Activated CD4-positive, alpha-beta T cell treated with anti-CD3 and anti-CD28 coated beads, Interleukin-2, amount 10 ng/mL, durations not matched to agents 24 days and 14 days (primary cell): ENCODE results near the gene CHRNA10. TPM values are rescaled to one million over a fixed set of nuclear protein-coding genes. Genes with fewer than 3 reads are reported as not detected.

ENCODE experiments used
- total RNA-seq: library from RNA; stranded (reverse); gene quantifications from 2 replicates; pipeline ENCODE4 v1.2.3, GENCODE V29; 2022

The CHRNA10 gene
- total RNA-seq, 1 donor from 2014 or later = 2.0 TPM

Other genes starting within 250 kb of the CHRNA10 start
- gene ART5, start 29.4 kb downstream of the CHRNA10 start, total RNA-seq = not detected in 2 replicates
- gene ART1, start 26.3 kb downstream of the CHRNA10 start, total RNA-seq = not detected in 2 replicates
- gene NUP98, start 126.2 kb upstream of the CHRNA10 start, total RNA-seq = 122 and 129 TPM in 2 replicates
- gene PGAP2, start 137.2 kb upstream of the CHRNA10 start, total RNA-seq = 30.0 and 32.5 TPM in 2 replicates
- 174 and 176 TPM in 2 replicates for gene RHOG, start 169.6 kb upstream of the CHRNA10 start, total RNA-seq
- gene STIM1, start 184.3 kb upstream of the CHRNA10 start, total RNA-seq = 60.6 and 63.4 TPM in 2 replicates